Heart right ventricle (tissue), 16 donors: ENCODE measurements around the gene NTNG2. TPM values are rescaled to one million over a fixed set of nuclear protein-coding genes. Genes with fewer than 3 reads are reported as not detected.

Experiments
- ATAC-seq, 8 donors: fragments of 200-7000 bp; cut with Tn5 transposase; one replicate each; pipeline ENCODE4 v1.9.1; 2020; ENCODE audit warnings: mild to moderate bottlenecking in 8 of 8, moderate library complexity in 8 of 8, moderate number of reproducible peaks in 1 of 8
- DNase-seq, 2 donors: peaks; one replicate each; pipeline ENCODE4 v3.0.0-alpha.2; 2020
- H3K27ac ChIP-seq, 10 donors: fragments of 200-600 bp; sonication (generic) in 2 of 10; one replicate each; pipeline versions ENCODE4 v1.5.0 to v1.8.0; 2020 to 2022; ENCODE audit warnings: mild to moderate bottlenecking in 3 of 10
- H3K27me3 ChIP-seq, 7 donors: fragments of 200-600 bp; one replicate each; pipeline ENCODE4 v1.8.0; 2021 to 2022; ENCODE audit warnings: mild to moderate bottlenecking in 2 of 7
- H3K36me3 ChIP-seq, 9 donors: fragments of 200-600 bp; sonication (generic) in 1 of 9; one replicate each; pipeline versions ENCODE4 v1.5.0 to v1.8.0; 2020 to 2022; ENCODE audit warnings: mild to moderate bottlenecking in 2 of 9
- H3K4me1 ChIP-seq, 9 donors: fragments of 200-600 bp; sonication (generic) in 1 of 9; one replicate each; pipeline versions ENCODE4 v1.5.0 to v1.8.0; 2020 to 2022; ENCODE audit warnings: mild to moderate bottlenecking in 4 of 9
- H3K4me3 ChIP-seq, 10 donors: fragments of 200-600 bp; sonication (generic) in 2 of 10; one replicate each; pipeline versions ENCODE4 v1.5.0 to v1.8.0; 2020 to 2022; ENCODE audit warnings: mild to moderate bottlenecking in 7 of 10, moderate library complexity in 2 of 10
- H3K9me3 ChIP-seq, 11 donors: fragments of 200-600 bp in 10 of 11; sonication (generic) in 2 of 11; one replicate each; pipeline versions ENCODE4 v1.5.0 to v1.8.0; 2013 to 2022; ENCODE audit warnings: mild to moderate bottlenecking in 2 of 11, control low read depth in 1 of 11, moderate library complexity in 1 of 11
- WGBS, 2 donors: extraction: QIAGEN DNeasy Blood & Tissue Kit; methylation state at CpG; one replicate each; pipeline ENCODE4 v1.1.7; 2013; ENCODE audit warnings: inconsistent platforms in 1 of 2; 5-methylcytosine and 5-hydroxymethylcytosine counted together
- intact Hi-C, 10 donors: fragments of 100-400 bp; cut with DNase I; formaldehyde crosslinking; loops; one replicate each; pipeline versions ENCODE4 v1.11.1 to v1.14.2; 2022
- polyA plus RNA-seq, 2 donors: library from polyadenylated mRNA; stranded (reverse); fragments of 200-250 nt; gene quantifications; one replicate each; pipeline ENCODE4 v1.2.3, GENCODE V29; 2013
- total RNA-seq, 10 donors: library from RNA; stranded (reverse); fragmentation: NEBNext Ultra II Directional in 3 of 10; extraction: Animal tissue kit (Norgen Biotek cat#: 25700) in 3 of 10; gene quantifications; one replicate each; pipeline versions ENCODE4 v1.2.1 to v1.2.4, GENCODE V29; 2021 to 2023
- TF ChIP-seq, protein P1 (sequence below), 9 donors: fragments of 200-600 bp; sonication (generic) in 2 of 9; IDR thresholded peaks; one replicate each; pipeline versions ENCODE4 v1.5.0 to v1.8.0; 2021 to 2022; ENCODE audit warnings: antibody characterized with exemption in 9 of 9, mild to moderate bottlenecking in 5 of 9, moderate library complexity in 1 of 9
- donor health status: Arrhythmogenic right ventricular cardiomyopathy.
- donor health status: ischemic (EF 13 %, LVEDD 7.1; RV severe dilation, severe dysfunction).
- donor health status: healthy with polysubstance abuse.
- donor health status: DM: no; HTN: yes; CAD: no.
- donor health status: DM: no; HTN: no; CAD: no.
- donor health status: ischemic (EF 25% LVEDD 6.9; RV normal size, moderate dysfunction).
- donor health status: ischemic (EF 25% LVEDD 5.7; RV mildly dilated, moderate dysfunction).
- donor health status: healthy.
- donor health status: DM: yes; HTN: yes; CAD: no.
- donor health status: Ischemic cardiomyopathy.
- donor health status: ischemic (EF 35%, LVEDD 5.7; RV mildly dilated, moderate dysfunction).
- donor health status: nonischemic (EF 11% LVEDD 7.7; RV severe dilation, severe dysfunction).
- donor health status: DM: yes; HTN: yes; CAD: no.
- donor health status: PGD.
- donor health status: ischemic (EF 29% LVEDD 5.4; RV normal size, mild dysfunction).
- donor health status: nonischemic (EF 23%, LVEDD 6.1; RV moderate dilation, normal function).

Gene NTNG2
- total and polyA plus RNA-seq, 12 donors: 0.29 to 7.6 (median 2.9) TPM

DNA sequence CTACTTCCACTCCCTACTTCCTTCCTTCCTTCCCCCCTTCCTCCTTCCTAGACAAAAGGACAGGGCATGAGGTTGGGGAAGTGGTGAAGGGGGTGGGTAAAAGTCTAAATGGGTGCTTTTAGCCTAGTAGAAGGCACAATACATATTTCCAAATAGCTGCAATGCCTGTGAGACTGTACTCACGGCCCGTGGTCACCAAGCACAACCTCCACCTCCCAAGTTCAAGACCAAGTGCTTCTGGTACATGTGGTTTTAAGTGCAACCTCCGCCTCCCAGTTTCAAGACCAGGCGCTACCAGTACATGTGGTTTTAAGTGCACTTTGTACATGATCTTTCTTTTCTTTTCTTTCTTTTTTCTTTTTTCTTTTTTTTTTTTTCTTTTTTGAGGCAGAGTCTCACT, 14.5 kb upstream of the NTNG2 start:
- no peak for DNase-seq
- H3K4me3 ChIP-seq: no peak overlapping the region
- H3K27ac ChIP-seq: no peak overlapping the region
- H3K4me1 ChIP-seq: peaks cover 0 to 9% (median 0%) of the 10 kb centered on the region in 9 donors
- WGBS, 2 donors: 73 to 83% methylated on average over 4 of the region's 4 CpGs
- ATAC-seq: no peak
- intact Hi-C loops: no loop called here
- peaks cover 0 to 49% (median 41%) of the 10 kb centered on the region in 7 donors for H3K27me3 ChIP-seq
- peaks cover 0 to 3% (median 0%) of the 10 kb centered on the region in 11 donors for H3K9me3 ChIP-seq
- no peaks in the 10 kb centered on the region for H3K36me3 ChIP-seq
- TF ChIP-seq, protein P1, sequence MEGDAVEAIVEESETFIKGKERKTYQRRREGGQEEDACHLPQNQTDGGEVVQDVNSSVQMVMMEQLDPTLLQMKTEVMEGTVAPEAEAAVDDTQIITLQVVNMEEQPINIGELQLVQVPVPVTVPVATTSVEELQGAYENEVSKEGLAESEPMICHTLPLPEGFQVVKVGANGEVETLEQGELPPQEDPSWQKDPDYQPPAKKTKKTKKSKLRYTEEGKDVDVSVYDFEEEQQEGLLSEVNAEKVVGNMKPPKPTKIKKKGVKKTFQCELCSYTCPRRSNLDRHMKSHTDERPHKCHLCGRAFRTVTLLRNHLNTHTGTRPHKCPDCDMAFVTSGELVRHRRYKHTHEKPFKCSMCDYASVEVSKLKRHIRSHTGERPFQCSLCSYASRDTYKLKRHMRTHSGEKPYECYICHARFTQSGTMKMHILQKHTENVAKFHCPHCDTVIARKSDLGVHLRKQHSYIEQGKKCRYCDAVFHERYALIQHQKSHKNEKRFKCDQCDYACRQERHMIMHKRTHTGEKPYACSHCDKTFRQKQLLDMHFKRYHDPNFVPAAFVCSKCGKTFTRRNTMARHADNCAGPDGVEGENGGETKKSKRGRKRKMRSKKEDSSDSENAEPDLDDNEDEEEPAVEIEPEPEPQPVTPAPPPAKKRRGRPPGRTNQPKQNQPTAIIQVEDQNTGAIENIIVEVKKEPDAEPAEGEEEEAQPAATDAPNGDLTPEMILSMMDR (IDR thresholded peaks at IDR 0.05): no peak

DNA sequence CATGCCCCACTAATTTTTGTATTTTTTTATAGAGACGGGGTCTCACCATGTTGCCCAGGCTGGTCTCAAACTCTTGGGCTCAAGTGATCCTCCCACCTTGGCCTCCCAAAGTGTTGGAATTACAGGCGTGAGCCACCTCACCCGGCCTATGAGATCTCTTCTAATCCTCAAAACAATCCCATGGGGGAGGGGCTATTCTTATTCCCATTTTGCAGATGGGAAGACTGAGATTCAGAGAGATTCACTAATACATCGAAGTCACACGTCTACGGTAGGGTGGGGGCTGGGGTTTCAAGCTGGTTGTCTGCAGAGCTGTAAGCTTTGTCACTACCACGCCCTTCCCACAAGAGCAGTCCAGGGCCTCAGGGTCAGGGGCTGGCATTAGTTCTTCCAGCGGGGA, 14.0 kb upstream of the NTNG2 start:
- intact Hi-C loops: no loop called here
- peaks cover 0 to 47% (median 38%) of the 10 kb centered on the region in 7 donors for H3K27me3 ChIP-seq
- TF ChIP-seq, protein P1 (IDR thresholded peaks at IDR 0.05): no peak

DNA sequence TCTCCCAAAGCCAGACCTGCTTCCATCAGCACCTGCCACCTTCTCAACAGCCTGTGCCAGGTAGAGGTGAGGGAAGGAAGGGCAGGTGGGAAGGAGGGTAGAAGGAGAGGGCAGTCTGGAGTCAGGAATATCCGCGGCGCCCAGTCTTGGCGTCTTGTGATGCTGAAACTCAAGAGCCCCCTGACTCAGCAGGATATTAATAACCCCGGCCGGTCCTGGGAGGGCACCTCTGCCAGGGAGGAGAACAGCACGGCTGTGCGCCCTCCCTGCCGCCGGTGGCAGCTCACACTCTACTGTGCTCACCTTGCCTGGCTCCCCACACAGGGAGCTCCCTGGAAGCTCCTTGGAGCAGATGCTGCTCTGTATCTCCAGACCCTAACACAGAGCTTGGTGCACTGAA, 11.6 kb upstream of the NTNG2 start:
- no peak overlapping the region for H3K27ac ChIP-seq
- WGBS, 2 donors: 48 to 55% methylated on average over 10 of the region's 10 CpGs
- peaks cover 0 to 14% (median 0%) of the 10 kb centered on the region in 9 donors for H3K4me1 ChIP-seq
- peak; percentile 42 to 88 (median 65) for ATAC-seq
- no peaks in the 10 kb centered on the region for H3K9me3 ChIP-seq
- TF ChIP-seq, protein P1 (IDR thresholded peaks at IDR 0.05): no peak
- no peaks in the 10 kb centered on the region for H3K36me3 ChIP-seq
- intact Hi-C loops: no loop called here
- DNase-seq: peak in 1 of 2 donors; percentile 32
- peaks cover 0 to 32% (median 26%) of the 10 kb centered on the region in 7 donors for H3K27me3 ChIP-seq
- H3K4me3 ChIP-seq: no peak overlapping the region

More for the DNA sequence above, 14.0 kb upstream of the NTNG2 start:
- ATAC-seq (no peak), DNase-seq (no peak)
- H3K27ac ChIP-seq: no peak overlapping the region
- H3K4me1 ChIP-seq: peaks cover 0 to 9% (median 0%) of the 10 kb centered on the region in 9 donors
- peaks cover 0 to 3% (median 0%) of the 10 kb centered on the region in 11 donors for H3K9me3 ChIP-seq
- no peaks in the 10 kb centered on the region for H3K36me3 ChIP-seq
- 90 to 91% methylated on average over 8 of the region's 8 CpGs for WGBS, 2 donors
- no peak overlapping the region for H3K4me3 ChIP-seq

DNA sequence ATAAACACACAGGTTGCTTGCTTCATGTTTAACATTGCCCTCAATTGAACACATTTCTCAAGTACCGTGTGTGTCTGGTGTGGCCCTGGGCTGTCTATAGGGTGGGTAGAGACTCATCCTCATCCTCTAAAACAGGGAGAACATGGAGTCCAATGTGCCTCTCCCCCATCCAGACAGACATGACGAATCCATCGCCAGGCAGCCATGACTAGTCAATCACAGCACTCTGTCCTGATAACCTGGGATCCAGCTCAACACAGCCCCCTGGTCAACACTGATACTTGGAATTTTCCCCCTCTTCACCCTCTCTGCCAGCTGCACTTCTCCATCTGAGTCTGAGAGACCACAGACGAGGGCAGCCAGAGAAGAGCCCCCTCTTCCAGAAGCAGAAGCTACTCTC, 10.7 kb upstream of the NTNG2 start:
- no peak overlapping the region for H3K27ac ChIP-seq
- no peaks in the 10 kb centered on the region for H3K36me3 ChIP-seq
- ATAC-seq (no peak), DNase-seq (no peak)
- H3K9me3 ChIP-seq: no peaks in the 10 kb centered on the region
- peaks cover 0 to 14% (median 0%) of the 10 kb centered on the region in 9 donors for H3K4me1 ChIP-seq
- peaks cover 0 to 37% (median 24%) of the 10 kb centered on the region in 7 donors for H3K27me3 ChIP-seq
- H3K4me3 ChIP-seq: no peak overlapping the region
- intact Hi-C loops: no loop called here
- WGBS, 2 donors: 76 to 81% methylated on average over 4 of the region's 4 CpGs
- TF ChIP-seq, protein P1 (IDR thresholded peaks at IDR 0.05): no peak
